ENCODE results near the gene POFUT2.
A peak's percentile ranks its signal among the peaks of the same experiment; 100 is the strongest.

POFUT2 gene

GRCh38 chr21:45248301-45248892 is 39.3 kb downstream of the POFUT2 start:
- DNase-seq (ENCODE audit: low read depth) = no peak

DNA sequence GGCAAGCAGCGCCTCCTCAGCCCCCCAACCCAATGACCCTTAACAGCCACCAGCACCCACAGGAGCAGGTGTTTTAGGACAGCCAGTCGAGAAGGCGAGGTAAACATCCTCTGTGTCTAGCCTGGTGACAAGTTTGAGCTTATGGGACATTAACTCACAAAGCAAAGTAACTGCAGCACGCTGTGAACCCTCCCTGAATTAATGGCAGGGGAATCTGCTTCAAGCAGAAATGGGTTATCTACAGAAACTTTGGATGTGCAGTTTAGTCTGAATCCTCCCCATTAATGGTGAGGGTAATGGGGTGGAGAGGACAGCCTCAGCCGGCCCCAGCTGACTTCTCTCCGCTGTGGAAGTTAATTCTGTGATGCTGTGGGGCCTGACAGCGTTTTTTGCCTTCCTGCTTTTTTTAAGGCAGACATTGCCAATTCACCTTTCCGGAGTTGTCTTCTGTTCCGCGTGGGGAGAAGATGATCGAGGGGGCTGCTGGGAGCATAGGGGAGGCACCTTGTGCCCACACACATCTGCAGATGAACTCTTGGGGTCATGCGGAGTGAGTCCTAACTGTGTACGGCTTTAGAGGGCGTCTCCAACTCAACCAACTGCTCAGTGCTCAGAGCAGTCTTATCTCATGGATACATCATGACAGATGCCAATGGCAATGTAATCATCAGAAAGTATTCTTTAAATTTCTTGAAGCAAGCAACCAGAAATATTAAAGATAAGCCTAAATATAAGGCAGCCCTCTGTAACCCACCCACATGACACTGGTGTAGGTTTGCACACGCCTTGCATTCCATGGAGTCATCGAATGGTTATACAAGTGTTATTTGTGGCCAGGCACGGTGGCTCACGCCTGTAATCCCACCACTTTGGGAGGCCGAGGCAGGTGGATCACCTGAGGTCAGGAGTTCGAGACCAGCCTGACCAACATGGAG is 41.0 kb downstream of the POFUT2 start:
- DNase-seq (ENCODE audit: low read depth) = no peak

GRCh38 chr21:45244799-45245340 is 42.8 kb downstream of the POFUT2 start:
- no peak for DNase-seq (ENCODE audit: low read depth)

DNA sequence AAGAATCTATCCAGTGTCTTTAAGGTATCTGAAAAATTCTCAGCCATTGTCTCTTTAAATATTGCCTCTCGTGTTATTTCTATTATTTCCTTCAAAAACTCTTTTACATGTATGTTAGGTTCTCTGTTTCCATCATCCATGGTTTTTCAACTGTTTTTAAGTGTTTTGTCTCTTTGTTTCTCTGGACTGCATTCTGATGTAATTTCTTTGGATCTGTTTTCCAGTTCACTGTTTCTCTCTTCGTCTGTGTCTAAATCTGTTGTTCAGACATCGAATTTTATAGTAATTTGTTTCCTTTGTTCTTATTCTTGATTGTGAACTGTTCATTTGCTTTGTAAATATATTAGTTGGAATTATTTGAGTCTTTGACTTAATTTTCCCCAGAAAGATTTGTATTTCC is 44.1 kb downstream of the POFUT2 start:
- no peak for DNase-seq (ENCODE audit: low read depth)

- no peak for DNase-seq (ENCODE audit: low read depth)
Observed at GRCh38 chr21:45241357-45241756, 46.3 kb downstream of the POFUT2 start.

DNA sequence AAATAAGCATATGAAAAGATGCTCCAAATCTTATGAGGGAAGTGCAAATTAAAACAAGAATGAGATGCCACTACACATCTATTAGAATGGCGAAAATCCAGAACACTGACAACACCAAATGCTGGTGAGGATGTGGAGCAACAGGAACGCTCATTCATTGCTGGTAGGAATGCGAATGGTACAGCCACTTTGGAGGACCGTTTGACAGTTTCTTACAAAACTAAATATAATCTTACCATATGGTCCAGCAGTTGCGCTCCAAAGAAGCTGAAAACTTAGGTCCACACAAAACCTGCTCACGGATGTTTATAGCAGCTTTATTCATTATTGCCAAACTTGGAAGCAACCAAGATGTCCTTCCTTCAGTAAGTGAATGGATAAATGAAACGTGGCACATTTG is 50.3 kb downstream of the POFUT2 start:
- DNase-seq (ENCODE audit: low read depth) = no peak

GRCh38 chr21:45236481-45236880 is 51.2 kb downstream of the POFUT2 start:
- no peak for DNase-seq (ENCODE audit: low read depth)

GRCh38 chr21:45235488-45235887 is 52.2 kb downstream of the POFUT2 start:
- DNase-seq (ENCODE audit: low read depth) = no peak

DNA sequence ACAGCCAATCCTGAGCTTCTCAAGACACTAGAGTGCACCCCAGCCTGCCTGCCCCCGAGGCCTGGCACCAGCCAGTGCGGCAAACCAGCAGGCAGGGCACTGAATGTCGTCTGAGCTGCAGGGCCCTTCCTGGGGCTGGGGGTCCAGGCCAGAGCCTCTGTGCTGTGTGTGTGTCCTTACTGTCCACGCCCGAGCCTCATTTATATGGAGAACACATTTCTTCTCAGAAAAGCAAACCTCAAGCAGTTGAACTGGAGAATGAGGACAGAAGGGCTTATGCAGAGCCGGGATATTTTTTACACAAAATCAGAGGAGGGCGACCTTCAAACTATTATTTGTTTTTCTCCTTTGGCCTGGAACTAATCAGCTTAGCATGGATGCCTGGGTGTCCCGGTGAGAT is 52.7 kb downstream of the POFUT2 start:
- DNase-seq (ENCODE audit: low read depth) = no peak

- no peak for DNase-seq (ENCODE audit: low read depth)
Observed at GRCh38 chr21:45234127-45234526, 53.6 kb downstream of the POFUT2 start.

DNA sequence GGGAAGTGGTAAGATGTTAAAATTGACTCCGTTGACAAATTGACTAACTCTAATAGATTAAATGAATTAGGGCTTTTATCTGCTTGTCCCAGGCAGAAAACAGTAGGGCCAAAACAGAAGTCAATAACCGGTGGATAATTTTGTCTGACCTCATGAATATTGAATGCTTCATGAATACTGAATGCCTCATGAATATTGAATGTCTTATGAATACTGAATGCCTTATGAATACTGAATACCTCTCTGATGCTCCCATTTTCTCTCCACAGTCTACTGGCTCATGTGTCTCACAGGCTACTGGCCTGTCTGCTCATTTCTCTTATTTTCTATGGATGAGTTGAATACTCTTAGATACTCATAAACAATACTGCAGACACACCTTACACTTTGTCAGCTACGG is 56.0 kb downstream of the POFUT2 start:
- DNase-seq (ENCODE audit: low read depth) = no peak

DNA sequence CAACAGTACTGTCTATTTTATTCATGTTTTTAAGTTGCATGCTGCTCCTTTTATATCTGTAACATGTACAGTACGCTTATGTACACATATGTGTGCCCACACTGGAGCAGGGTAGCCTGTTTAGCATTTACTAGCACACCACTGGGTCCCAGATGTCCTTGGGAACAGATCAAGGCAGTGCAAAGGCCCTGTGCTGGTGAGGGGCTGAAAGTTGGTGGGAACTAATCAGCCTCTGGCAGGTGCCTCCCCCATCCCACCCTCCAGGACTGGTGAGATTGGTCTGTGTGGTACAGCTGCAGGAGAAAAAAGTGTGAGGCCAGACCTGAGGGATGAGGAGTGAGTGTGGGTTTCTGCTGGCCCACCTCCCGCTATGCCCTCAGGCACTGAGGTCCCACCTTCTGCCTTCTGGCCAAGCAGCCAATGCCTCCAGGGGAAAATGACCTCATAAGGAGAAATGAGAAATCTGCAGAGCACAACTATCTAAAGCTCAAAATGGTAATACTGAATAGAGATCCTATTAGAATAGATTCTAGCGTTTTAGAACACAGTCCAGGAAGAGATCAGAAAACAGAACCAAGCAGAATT is 58.9 kb downstream of the POFUT2 start:
- no peak for DNase-seq (ENCODE audit: low read depth)

DNA sequence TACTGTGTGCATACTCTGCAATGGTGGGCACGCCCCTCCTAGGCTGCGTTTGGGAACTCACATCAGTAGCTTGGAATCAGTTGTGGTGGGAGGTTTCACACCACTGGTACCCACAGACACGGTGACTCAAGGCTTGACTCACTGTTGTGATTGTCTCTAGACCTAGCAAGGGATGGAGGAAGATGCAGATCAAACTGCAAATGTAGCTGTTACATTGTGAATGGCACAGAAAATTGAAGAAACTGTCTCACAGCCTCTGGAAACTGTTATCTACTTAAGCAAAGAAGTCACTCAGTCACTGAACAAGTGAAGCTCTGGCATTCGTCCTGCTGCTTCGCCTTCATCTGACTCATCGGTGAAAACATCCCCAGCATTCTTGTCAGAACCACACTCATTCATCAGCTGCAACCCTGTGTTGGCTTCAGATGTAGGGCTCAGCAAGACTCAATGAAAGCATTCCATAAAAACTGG is 59.5 kb downstream of the POFUT2 start:
- DNase-seq (ENCODE audit: low read depth) = peak; percentile 98

DNA sequence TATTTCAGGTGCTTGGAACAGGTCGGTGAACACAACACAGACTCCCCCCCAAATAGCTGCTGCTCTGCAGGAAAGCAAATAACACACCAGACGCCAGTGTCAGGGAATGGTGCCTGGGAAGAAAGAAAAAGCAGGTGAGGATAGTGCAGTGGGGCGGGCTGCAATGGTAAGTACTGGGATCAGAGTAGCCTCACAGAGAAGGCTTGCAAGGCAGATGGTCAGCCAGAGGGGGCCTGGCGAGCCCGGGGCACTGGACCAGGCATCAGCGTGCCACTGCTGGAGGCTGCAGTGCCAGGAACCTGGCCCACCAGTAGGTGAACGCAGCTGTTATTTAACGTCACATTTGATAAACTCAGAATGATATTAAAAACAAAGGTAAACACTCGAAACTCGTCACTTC is 60.0 kb downstream of the POFUT2 start:
- no peak for DNase-seq (ENCODE audit: low read depth)

GRCh38 chr21:45226540-45227326 is 61.0 kb downstream of the POFUT2 start:
- DNase-seq (ENCODE audit: low read depth) = no peak

- DNase-seq (ENCODE audit: low read depth) = no peak
Observed at GRCh38 chr21:45225741-45226327, 61.9 kb downstream of the POFUT2 start.

DNA sequence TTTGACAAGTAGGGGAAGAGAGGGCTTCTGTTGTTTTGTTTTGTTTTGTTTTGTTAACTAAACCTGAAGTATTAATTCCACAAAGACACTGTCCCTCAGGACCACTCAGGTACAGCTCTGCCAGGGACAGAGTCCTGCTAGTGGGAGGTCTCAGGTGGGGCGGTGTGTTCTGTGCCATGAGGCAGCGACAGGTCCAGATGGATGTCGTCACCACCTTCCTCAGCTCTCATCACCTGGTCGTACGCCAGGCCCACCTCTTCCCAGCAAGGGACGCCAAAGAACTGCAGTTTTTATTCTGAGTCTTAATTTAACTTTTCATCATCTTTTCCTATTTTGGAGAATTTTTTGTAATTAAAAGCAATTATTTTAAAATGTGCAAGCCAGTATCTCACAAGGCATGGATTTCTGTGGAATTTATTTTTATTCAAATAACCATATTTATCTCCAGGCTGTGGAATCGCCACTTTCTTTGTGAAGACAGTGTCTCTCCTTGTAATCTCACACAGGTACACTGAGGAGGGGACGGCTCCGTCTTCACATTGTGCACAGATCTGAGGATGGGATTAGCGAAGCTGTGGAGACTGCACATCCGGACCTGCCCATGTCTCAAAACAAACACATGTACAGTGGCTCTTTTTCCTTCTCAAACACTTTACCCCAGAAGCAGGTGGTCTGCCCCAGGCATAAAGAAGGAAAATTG is 62.5 kb downstream of the POFUT2 start:
- DNase-seq (ENCODE audit: low read depth) = no peak

- no peak for DNase-seq (ENCODE audit: low read depth)
Observed at GRCh38 chr21:45224189-45224938, 63.3 kb downstream of the POFUT2 start.

- DNase-seq (ENCODE audit: low read depth) = no peak
Observed at GRCh38 chr21:45223236-45224185, 64.2 kb downstream of the POFUT2 start.
